OCI-LY7 (cell line): ENCODE results near the gene CD79A. TPM values are rescaled to one million over a fixed set of nuclear protein-coding genes. Genes with fewer than 3 reads are reported as not detected.
A peak's percentile ranks its signal among the peaks of the same experiment; 100 is the strongest.

ENCODE experiments used
- BruUV-seq: library from RNA; stranded (reverse); fragments of 400-500 nt; replicated peaks from 2 replicates; lab custom pipeline; 2021; lab: Mats Ljungman, UMichigan
- CTCF ChIA-PET: fragments of 300-600 bp; sonication (Branson Sonifier 250); formaldehyde crosslinking; loops from one replicate; lab custom pipeline; 2022; ENCODE audit warnings: antibody characterized with exemption; ENCODE audit not compliant: unreplicated experiment; lab: Charles Lee
- POLR2A ChIA-PET: fragments of 300-600 bp; sonication (Branson Sonifier 250); formaldehyde crosslinking; loops from one replicate; lab custom pipeline; 2022; ENCODE audit warnings: antibody characterized with exemption; lab: Charles Lee
- DNase-seq: peaks from one replicate; pipeline ENCODE4 v3.0.0-alpha.2; 2015; ENCODE audit warnings: low spot score
- H2AFZ ChIP-seq: fragments of 200-600 bp; sonication (generic), shearing (Covaris generic); 2 replicates; pipeline ENCODE4 v1.6.1; 2014; ENCODE audit warnings: mild to moderate bottlenecking, antibody characterized with exemption, low read length, moderate library complexity
- H3K27ac ChIP-seq: fragments of 200-600 bp; sonication (generic); 2 replicates; pipeline ENCODE4 v1.5.1; 2014; ENCODE audit warnings: mixed run types, low read depth, mild to moderate bottlenecking, moderate library complexity, low read length, inconsistent platforms; ENCODE audit not compliant: poor library complexity, severe bottlenecking
- H3K36me3 ChIP-seq: fragments of 200-600 bp; sonication (generic); 2 replicates; pipeline ENCODE4 v1.6.1; 2014; ENCODE audit warnings: mild to moderate bottlenecking, antibody characterized with exemption, low read length, moderate library complexity, mixed read lengths; ENCODE audit not compliant: insufficient read depth
- H3K4me1 ChIP-seq: fragments of 200-600 bp; sonication (generic); 2 replicates; pipeline ENCODE4 v1.5.1; 2014; ENCODE audit warnings: mild to moderate bottlenecking, low read length; ENCODE audit not compliant: insufficient read depth, poor library complexity, severe bottlenecking
- H3K4me2 ChIP-seq: fragments of 200-600 bp; sonication (generic); 2 replicates; pipeline ENCODE4 v1.6.1; 2014; ENCODE audit warnings: mild to moderate bottlenecking, low read length
- H3K4me3 ChIP-seq: fragments of 200-600 bp; sonication (generic); 2 replicates; pipeline ENCODE4 v1.5.1; 2014; ENCODE audit warnings: mild to moderate bottlenecking, low read depth, low read length; ENCODE audit not compliant: poor library complexity, severe bottlenecking
- H3K79me2 ChIP-seq: fragments of 200-600 bp; sonication (generic); 2 replicates; pipeline ENCODE4 v1.6.1; 2016; ENCODE audit warnings: low read depth, mild to moderate bottlenecking, low read length, moderate library complexity, mixed read lengths; ENCODE audit not compliant: insufficient read depth
- H3K9me2 ChIP-seq: fragments of 200-600 bp; sonication (generic); 2 replicates; pipeline ENCODE4 v1.6.1; 2016; ENCODE audit warnings: mild to moderate bottlenecking, low read length, mixed read lengths; ENCODE audit not compliant: insufficient read depth
- H3K9me3 ChIP-seq: fragments of 200-600 bp; sonication (generic); 2 replicates; pipeline ENCODE4 v1.6.1; 2014; ENCODE audit warnings: mild to moderate bottlenecking, mixed run types, low read length, mixed read lengths
- H4K20me1 ChIP-seq: fragments of 200-600 bp; sonication (generic); 2 replicates; pipeline ENCODE4 v1.6.1; 2014; ENCODE audit warnings: mild to moderate bottlenecking, antibody characterized with exemption, low read length, moderate library complexity, mixed read lengths; ENCODE audit not compliant: insufficient read depth
- EZH2phosphoT487 ChIP-seq: fragments of 200-600 bp; sonication (generic); IDR thresholded peaks from 2 replicates; pipeline ENCODE4 v1.6.1; 2018; ENCODE audit warnings: low read depth, borderline replicate concordance, mild to moderate bottlenecking, mixed run types, antibody characterized with exemption, low read length, moderate library complexity, mixed read lengths
- intact Hi-C: fragments of 100-400 bp; cut with micrococcal nuclease; formaldehyde crosslinking; loops from one replicate; pipeline ENCODE4 v1.10.0; 2022; ENCODE audit not compliant: unreplicated experiment
- total RNA-seq, 2 experiments: library from RNA; depleted of rRNA in 1 of 2; stranded (reverse); fragments of >200 nt in 1 of 2; shearing (Covaris generic) in 1 of 2; gene quantifications; 2 replicates each; pipeline ENCODE4 v1.2.3, GENCODE V29; 2014 to 2022
- TF ChIP-seq, protein P1 (sequence below): fragments of 200-600 bp; sonication (generic); conservative IDR thresholded peaks from 2 replicates; pipeline ENCODE4 v1.5.1; 2014; ENCODE audit warnings: mild to moderate bottlenecking, antibody characterized with exemption, low read length, moderate library complexity, mixed read lengths

CD79A gene
- total RNA-seq, 2 experiments from 2014 or later: 1,094 to 1,195 TPM

- 0 out of 2 replicates have a peak, but pooled peaks cover 2% of the 10 kb centered on the region for H3K36me3 ChIP-seq
- H3K27ac ChIP-seq: no peak overlapping the region
- H3K9me2 ChIP-seq: no peaks in the 10 kb centered on the region
- no peak overlapping the region for H3K4me3 ChIP-seq
- H3K9me3 ChIP-seq: no peaks in the 10 kb centered on the region
- H3K4me1 ChIP-seq: peaks cover 40% of the 10 kb centered on the region
- ChIA-PET CTCF (no interaction called here), POLR2A (no interaction called here)
- TF ChIP-seq, protein P1, sequence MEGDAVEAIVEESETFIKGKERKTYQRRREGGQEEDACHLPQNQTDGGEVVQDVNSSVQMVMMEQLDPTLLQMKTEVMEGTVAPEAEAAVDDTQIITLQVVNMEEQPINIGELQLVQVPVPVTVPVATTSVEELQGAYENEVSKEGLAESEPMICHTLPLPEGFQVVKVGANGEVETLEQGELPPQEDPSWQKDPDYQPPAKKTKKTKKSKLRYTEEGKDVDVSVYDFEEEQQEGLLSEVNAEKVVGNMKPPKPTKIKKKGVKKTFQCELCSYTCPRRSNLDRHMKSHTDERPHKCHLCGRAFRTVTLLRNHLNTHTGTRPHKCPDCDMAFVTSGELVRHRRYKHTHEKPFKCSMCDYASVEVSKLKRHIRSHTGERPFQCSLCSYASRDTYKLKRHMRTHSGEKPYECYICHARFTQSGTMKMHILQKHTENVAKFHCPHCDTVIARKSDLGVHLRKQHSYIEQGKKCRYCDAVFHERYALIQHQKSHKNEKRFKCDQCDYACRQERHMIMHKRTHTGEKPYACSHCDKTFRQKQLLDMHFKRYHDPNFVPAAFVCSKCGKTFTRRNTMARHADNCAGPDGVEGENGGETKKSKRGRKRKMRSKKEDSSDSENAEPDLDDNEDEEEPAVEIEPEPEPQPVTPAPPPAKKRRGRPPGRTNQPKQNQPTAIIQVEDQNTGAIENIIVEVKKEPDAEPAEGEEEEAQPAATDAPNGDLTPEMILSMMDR: no peak
- no peak for TF ChIP-seq EZH2phosphoT487
- no peaks in the 10 kb centered on the region for H3K79me2 ChIP-seq
- no peak overlapping the region for H2AFZ ChIP-seq
- DNase-seq: no peak
- no peaks in the 10 kb centered on the region for H4K20me1 ChIP-seq
- no peak overlapping the region for H3K4me2 ChIP-seq
- BruUV-seq: TSS peak; percentile 63
- intact Hi-C loops: no loop called here
Measured at GRCh38 chr19:41924151-41925145, 47.4 kb downstream of the CD79A start.

DNA sequence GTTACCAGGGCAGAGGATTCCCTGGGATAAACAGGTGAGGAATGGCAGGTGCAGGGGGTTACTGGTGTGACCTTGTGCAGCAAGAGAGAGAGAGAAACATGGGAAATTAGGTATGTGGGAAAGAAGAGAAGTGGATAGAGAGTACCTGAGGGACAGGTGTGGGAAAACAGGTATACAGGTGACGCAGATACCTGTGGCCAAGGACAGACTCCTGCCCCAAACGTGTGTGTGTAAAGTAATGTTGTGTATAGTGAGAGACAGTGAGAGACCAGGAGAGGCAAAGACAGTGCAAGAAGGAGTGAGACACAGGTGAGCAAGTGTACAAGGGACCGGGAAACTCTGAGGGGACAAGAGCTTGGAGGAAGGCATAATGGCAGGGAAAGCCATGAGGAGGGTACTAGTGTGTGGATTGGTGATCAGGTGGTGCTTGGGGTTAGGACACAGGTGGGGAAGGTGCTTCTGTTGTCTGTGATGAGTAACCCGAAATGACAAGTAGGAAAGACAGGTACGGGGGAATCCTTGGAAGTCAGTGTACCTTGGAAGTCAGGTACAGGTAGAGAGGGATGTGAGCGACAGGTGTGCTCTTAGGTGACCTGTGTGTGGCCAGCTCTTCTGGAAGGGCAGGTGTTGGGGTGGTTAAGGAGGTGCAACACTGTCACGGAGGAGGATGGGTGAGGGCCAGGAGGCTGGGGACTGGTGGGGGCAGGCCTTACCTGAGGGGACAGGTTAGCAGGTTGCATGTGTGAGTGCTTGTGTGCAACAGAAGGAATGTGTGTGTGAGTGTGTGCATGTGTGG lies 48.3 kb downstream of the CD79A start:
- Histone ChIP-seq H2AFZ (no peak overlapping the region), H4K20me1 (no peaks in the 10 kb centered on the region), H3K4me1 (peaks cover 49% of the 10 kb centered on the region), H3K9me2 (no peaks in the 10 kb centered on the region), H3K4me3 (no peak overlapping the region), H3K79me2 (no peaks in the 10 kb centered on the region), H3K9me3 (no peaks in the 10 kb centered on the region), H3K4me2 (no peak overlapping the region), H3K36me3 (0 out of 2 replicates have a peak, but pooled peaks cover 2% of the 10 kb centered on the region), H3K27ac (no peak overlapping the region)
- BruUV-seq: no TSS peak
- POLR2A ChIA-PET: no interaction called here
- no peak for DNase-seq
- intact Hi-C loops: no loop called here
- CTCF ChIA-PET: no interaction called here
- TF ChIP-seq, protein P1: no peak
- TF ChIP-seq EZH2phosphoT487: no peak
